Loucy (cell line): ENCODE data around the gene SZT2.

ENCODE experiments used
- EZH2phosphoT487 ChIP-seq: fragments of 200-600 bp; IDR thresholded peaks from 2 replicates; pipeline ENCODE4 v1.6.1; 2018; ENCODE audit warnings: antibody characterized with exemption, mild to moderate bottlenecking, moderate library complexity, borderline replicate concordance
- TF ChIP-seq, protein P1 (sequence below): fragments of 200-600 bp; sonication (generic); conservative IDR thresholded peaks from 2 replicates; pipeline ENCODE4 v1.5.1; 2014; ENCODE audit warnings: mild to moderate bottlenecking, antibody characterized with exemption, low read length

DNA sequence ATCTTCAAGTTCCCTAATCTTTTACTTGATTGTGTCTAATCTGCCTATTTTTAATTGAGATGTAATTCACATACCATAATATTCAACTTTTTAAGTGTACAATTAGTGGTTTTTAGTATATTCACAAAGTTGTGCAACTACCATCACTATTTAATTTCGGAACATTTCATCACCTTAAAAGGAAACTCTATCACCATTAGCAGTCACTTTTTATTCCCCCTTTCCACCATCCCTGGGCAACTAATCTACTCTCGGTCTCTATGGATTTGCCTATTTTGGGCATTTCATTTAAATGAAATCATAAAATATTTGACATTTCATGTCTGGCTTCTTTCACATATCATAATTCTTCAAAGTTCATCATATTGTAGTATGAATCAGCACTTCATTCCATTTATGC, 94.7 kb downstream of the SZT2 start:
- TF ChIP-seq, protein P1, sequence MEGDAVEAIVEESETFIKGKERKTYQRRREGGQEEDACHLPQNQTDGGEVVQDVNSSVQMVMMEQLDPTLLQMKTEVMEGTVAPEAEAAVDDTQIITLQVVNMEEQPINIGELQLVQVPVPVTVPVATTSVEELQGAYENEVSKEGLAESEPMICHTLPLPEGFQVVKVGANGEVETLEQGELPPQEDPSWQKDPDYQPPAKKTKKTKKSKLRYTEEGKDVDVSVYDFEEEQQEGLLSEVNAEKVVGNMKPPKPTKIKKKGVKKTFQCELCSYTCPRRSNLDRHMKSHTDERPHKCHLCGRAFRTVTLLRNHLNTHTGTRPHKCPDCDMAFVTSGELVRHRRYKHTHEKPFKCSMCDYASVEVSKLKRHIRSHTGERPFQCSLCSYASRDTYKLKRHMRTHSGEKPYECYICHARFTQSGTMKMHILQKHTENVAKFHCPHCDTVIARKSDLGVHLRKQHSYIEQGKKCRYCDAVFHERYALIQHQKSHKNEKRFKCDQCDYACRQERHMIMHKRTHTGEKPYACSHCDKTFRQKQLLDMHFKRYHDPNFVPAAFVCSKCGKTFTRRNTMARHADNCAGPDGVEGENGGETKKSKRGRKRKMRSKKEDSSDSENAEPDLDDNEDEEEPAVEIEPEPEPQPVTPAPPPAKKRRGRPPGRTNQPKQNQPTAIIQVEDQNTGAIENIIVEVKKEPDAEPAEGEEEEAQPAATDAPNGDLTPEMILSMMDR: no peak
- no peak for TF ChIP-seq EZH2phosphoT487
